A549 (cell line): ENCODE data around the gene ART4. TPM values are rescaled to one million over a fixed set of nuclear protein-coding genes. Genes with fewer than 3 reads are reported as not detected.

Experiments
- ATAC-seq, 2 experiments: fragments of 200-7000 bp in 1 of 2; fragments of >200 bp in 1 of 2; cut with Nextera tagmentation in 1 of 2; cut with Tn5 transposase in 1 of 2; 3 replicates each; pipeline versions ENCODE4 v1.8.0 to v1.9.1; 2018 to 2020; ENCODE audit warnings: mild to moderate bottlenecking in 1 of 2, moderate library complexity in 1 of 2
- CTCF ChIA-PET: fragments of 300-600 bp; sonication (Branson Sonifier 250); formaldehyde crosslinking; extraction: SDS; loops from one replicate; lab custom pipeline; 2021; ENCODE audit warnings: antibody characterized with exemption, inconsistent platforms; lab: Yijun Ruan, JAX
- POLR2A ChIA-PET: fragments of 350-600 bp; formaldehyde crosslinking; extraction: SDS; loops from one replicate; lab custom pipeline; 2021; ENCODE audit warnings: antibody characterized with exemption, inconsistent platforms; lab: Yijun Ruan, JAX
- DNase-seq, 2 experiments: peaks; one replicate each; pipeline versions ENCODE4 v3.0.0 to v3.0.0-alpha.2; 2011 to 2016; ENCODE audit warnings: low read depth in 1 of 2, low spot score in 1 of 2
- FAIRE-seq: peaks from 2 replicates; lab custom pipeline; 2011; peaks lifted over from hg19 to GRCh38; lab: Jason Lieb, UNC
- H3K27ac ChIP-seq, 2 experiments: fragments of >200 bp; sonication (Bioruptor Twin); formaldehyde crosslinking; 3 replicates each; pipeline ENCODE4 v1.5.1; 2016 to 2017
- H3K4me1 ChIP-seq: fragments of >200 bp; sonication (Bioruptor Twin); formaldehyde crosslinking; 3 replicates; pipeline ENCODE4 v1.6.1; 2016
- H3K4me2 ChIP-seq: fragments of >200 bp; sonication (Bioruptor Twin); formaldehyde crosslinking; 3 replicates; pipeline ENCODE4 v1.6.1; 2016
- H3K4me3 ChIP-seq: fragments of >200 bp; sonication (Bioruptor Twin); formaldehyde crosslinking; 3 replicates; pipeline ENCODE4 v1.5.1; 2016
- H3K9me3 ChIP-seq: fragments of >200 bp; sonication (Bioruptor Twin); formaldehyde crosslinking; 3 replicates; pipeline ENCODE4 v1.6.1; 2016
- CBX2 ChIP-seq: fragments of 200-600 bp; sonication (generic); IDR thresholded peaks from 2 replicates; pipeline ENCODE4 v1.6.1; 2016; ENCODE audit warnings: low read depth, mild to moderate bottlenecking, borderline replicate concordance
- CEBPB ChIP-seq, 2 experiments: fragments of >200 bp in 1 of 2; sonication (Bioruptor Twin) in 1 of 2; formaldehyde crosslinking in 1 of 2; IDR thresholded peaks; 2 replicates each; pipeline ENCODE4 v1.6.1; 2012 to 2016
- EHMT2 ChIP-seq: fragments of 200-600 bp; sonication (generic); IDR thresholded peaks from 2 replicates; pipeline ENCODE4 v1.6.1; 2016; ENCODE audit warnings: antibody characterized with exemption, low read depth, mild to moderate bottlenecking, moderate library complexity
- EP300 ChIP-seq, 2 experiments: fragments of >200 bp; sonication (Bioruptor Twin); formaldehyde crosslinking; IDR thresholded peaks; 2 replicates in 1 of 2; 3 replicates in 1 of 2; pipeline ENCODE4 v1.6.1; 2016 to 2017
- FOXS1 ChIP-seq: fragments of 250-450 bp; sonication (Bioruptor Pico); IDR thresholded peaks from 2 replicates; pipeline ENCODE4 v1.5.0; 2020; ENCODE audit warnings: mild to moderate bottlenecking, moderate library complexity
- GATA3 ChIP-seq: IDR thresholded peaks from 2 replicates; pipeline ENCODE4 v1.6.1; 2012; ENCODE audit warnings: borderline replicate concordance
- HDAC2 ChIP-seq: fragments of 200-600 bp; sonication (generic); IDR thresholded peaks from 2 replicates; pipeline ENCODE4 v1.6.1; 2016
- HEYL ChIP-seq: fragments of 250-450 bp; sonication (Bioruptor Pico); IDR thresholded peaks from 2 replicates; pipeline ENCODE4 v1.8.0; 2021; ENCODE audit warnings: mild to moderate bottlenecking, moderate library complexity
- HOXA7 ChIP-seq: fragments of 250-450 bp; sonication (Bioruptor Pico); IDR thresholded peaks from 2 replicates; pipeline ENCODE4 v1.5.0; 2020; ENCODE audit warnings: mild to moderate bottlenecking, moderate library complexity
- HOXB13 ChIP-seq: fragments of 250-450 bp; sonication (Bioruptor Pico); IDR thresholded peaks from 2 replicates; pipeline ENCODE4 v1.5.0; 2020; ENCODE audit warnings: low read depth, mild to moderate bottlenecking, moderate library complexity
- HOXB5 ChIP-seq: fragments of 250-450 bp; sonication (Bioruptor Pico); IDR thresholded peaks from 2 replicates; pipeline ENCODE4 v1.5.0; 2020; ENCODE audit warnings: mild to moderate bottlenecking, moderate library complexity
- JUNB ChIP-seq: fragments of >200 bp; sonication (Bioruptor Twin); formaldehyde crosslinking; IDR thresholded peaks from 2 replicates; pipeline ENCODE4 v1.6.1; 2016
- KDM1A ChIP-seq: fragments of 200-600 bp; sonication (generic); IDR thresholded peaks from 2 replicates; pipeline ENCODE4 v1.6.1; 2016; ENCODE audit warnings: low read depth, mild to moderate bottlenecking
- KDM5A ChIP-seq: fragments of 200-600 bp; sonication (generic); IDR thresholded peaks from 2 replicates; pipeline ENCODE4 v1.6.1; 2016; ENCODE audit warnings: antibody characterized with exemption, mild to moderate bottlenecking
- MAFK ChIP-seq: fragments of 450-650 bp; IDR thresholded peaks from 2 replicates; pipeline ENCODE4 v1.6.1; 2014; ENCODE audit not compliant: partially characterized antibody
- MAX ChIP-seq: IDR thresholded peaks from 2 replicates; pipeline ENCODE4 v1.6.1; 2012
- NPAS2 ChIP-seq: fragments of 250-450 bp; sonication (Bioruptor Pico); IDR thresholded peaks from 2 replicates; pipeline ENCODE4 v1.8.0; 2022; ENCODE audit warnings: mild to moderate bottlenecking, moderate library complexity, borderline replicate concordance
- POLR2AphosphoS2 ChIP-seq: conservative IDR thresholded peaks from 2 replicates; pipeline ENCODE4 v1.6.1; 2012; ENCODE audit warnings: low read length, improper control_type of control experiment, inconsistent platforms
- RAD21 ChIP-seq, 2 experiments: fragments of >200 bp in 1 of 2; sonication (Bioruptor Twin) in 1 of 2; formaldehyde crosslinking in 1 of 2; IDR thresholded peaks in 1 of 2; conservative IDR thresholded peaks in 1 of 2; 2 replicates in 1 of 2; 3 replicates in 1 of 2; pipeline ENCODE4 v1.6.1; 2012 to 2018; ENCODE audit warnings: inconsistent platforms in 1 of 2
- RCOR1 ChIP-seq: fragments of 150-350 bp; IDR thresholded peaks from 2 replicates; pipeline ENCODE4 v1.6.1; 2014; ENCODE audit warnings: antibody characterized with exemption, low read length, low read depth
- RFX5 ChIP-seq: fragments of 450-650 bp; IDR thresholded peaks from 2 replicates; pipeline ENCODE4 v1.7.1; 2014; ENCODE audit warnings: antibody characterized with exemption, mild to moderate bottlenecking, moderate library complexity
- TFCP2L1 ChIP-seq: fragments of 250-450 bp; sonication (Bioruptor Pico); IDR thresholded peaks from 2 replicates; pipeline ENCODE4 v1.5.0; 2021; ENCODE audit warnings: mild to moderate bottlenecking
- ZFP36 ChIP-seq: fragments of 450-650 bp; IDR thresholded peaks from 2 replicates; pipeline ENCODE4 v1.6.1; 2014; ENCODE audit warnings: borderline replicate concordance; ENCODE audit not compliant: partially characterized antibody
- ZNF302 ChIP-seq: fragments of 250-450 bp; sonication (Bioruptor Pico); IDR thresholded peaks from 2 replicates; pipeline ENCODE4 v1.9.0; 2021; ENCODE audit warnings: inconsistent platforms, mild to moderate bottlenecking, moderate library complexity
- ZSCAN20 ChIP-seq: fragments of 250-450 bp; sonication (Bioruptor Pico); IDR thresholded peaks from 2 replicates; pipeline ENCODE4 v1.8.0; 2022; ENCODE audit warnings: mild to moderate bottlenecking, moderate library complexity
- WGBS: methylation state at CpG from one replicate; pipeline ENCODE4 v1.1.6; 2017; ENCODE audit errors: missing lambda C conversion rate; 5-methylcytosine and 5-hydroxymethylcytosine counted together
- polyA plus RNA-seq, 4 experiments: library from polyadenylated mRNA; depleted of rRNA in 3 of 4; stranded (reverse); fragments of >200 nt; fragmentation: RNase III in 1 of 4; extraction: RNeasy Plus Mini Kit Qiagen cat#74134 plus additional on column Dnase treatment in 1 of 4; gene quantifications; 2 replicates in 3 of 4; 3 replicates in 1 of 4; pipeline ENCODE4 v1.2.3, GENCODE V29; 2011 to 2017
- TF ChIP-seq, protein P1 (sequence below): fragments of >200 bp; sonication (Bioruptor Twin); formaldehyde crosslinking; IDR thresholded peaks from 3 replicates; pipeline ENCODE4 v1.6.1; 2016
- TF ChIP-seq, protein P2 (sequence below): fragments of 150-350 bp; IDR thresholded peaks from 2 replicates; pipeline ENCODE4 v1.6.1; 2014; ENCODE audit warnings: low read depth, mild to moderate bottlenecking, low read length
- TF ChIP-seq, protein P3 (sequence below): fragments of 450-650 bp; IDR thresholded peaks from 2 replicates; pipeline ENCODE4 v1.6.1; 2014; ENCODE audit warnings: antibody characterized with exemption
- TF ChIP-seq, protein P4 (sequence below): fragments of >200 bp; sonication (Bioruptor Twin); formaldehyde crosslinking; IDR thresholded peaks from 2 replicates; pipeline ENCODE4 v1.6.1; 2016

Gene ART4
- polyA plus RNA-seq, 2 of the 4 experiments (the other 2 are of a cell fraction): not detected

DNA sequence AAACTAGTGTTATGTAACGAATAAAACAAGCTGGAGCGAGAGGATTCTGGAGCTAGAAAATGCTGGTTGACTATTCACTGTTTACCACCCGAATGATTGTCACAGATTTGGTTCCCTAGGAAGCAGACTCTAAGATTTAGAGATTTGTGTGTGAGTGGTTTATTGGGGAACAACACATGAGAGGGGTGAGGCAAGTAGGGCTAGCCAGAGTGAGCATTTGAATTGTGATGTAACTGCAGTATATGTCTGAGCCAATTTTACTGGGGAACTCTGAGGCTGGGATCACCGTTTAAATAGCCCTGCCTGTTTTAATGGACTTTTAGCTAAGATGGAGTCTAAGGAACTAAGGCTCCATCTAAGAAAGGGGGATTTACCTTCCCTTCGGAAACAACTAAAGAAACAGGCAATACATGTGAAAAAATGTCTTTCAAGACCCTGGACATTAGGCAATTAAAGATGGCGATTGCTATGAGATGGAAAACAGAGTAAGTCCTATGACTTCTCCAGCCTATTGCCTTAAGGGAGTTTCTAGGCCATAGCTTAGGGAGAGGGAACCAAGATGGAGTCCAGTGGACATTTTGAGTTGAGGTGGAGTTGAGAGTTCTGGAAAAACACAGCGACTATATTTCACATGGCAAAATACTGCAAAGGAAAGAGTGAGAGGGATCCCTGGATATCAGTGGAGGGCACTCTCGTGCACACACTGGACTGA, 36.1 kb upstream of the ART4 start (continued):
- TF ChIP-seq HOXB5 (CRISPR knock-in tag) (no peak), HOXA7 (CRISPR knock-in tag) (no peak)

DNA sequence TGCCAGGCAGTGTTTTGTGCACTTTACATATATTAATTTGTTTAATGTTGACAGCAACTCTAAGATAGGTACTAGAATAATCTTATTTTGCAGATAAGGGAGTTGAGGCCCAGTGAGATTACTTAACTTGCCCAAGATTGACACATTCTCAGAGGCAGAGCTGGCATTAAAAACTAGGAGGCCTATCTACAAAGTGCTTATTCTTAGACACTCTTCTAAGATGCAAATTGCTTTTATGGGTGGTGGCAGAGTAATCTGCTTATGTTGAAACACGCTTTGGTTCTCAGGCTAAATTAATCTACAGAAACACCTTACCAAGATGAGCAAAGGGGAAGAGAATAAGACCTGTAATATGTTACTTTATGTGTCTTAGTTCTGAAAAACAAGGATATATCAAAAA, 35.2 kb upstream of the ART4 start:
- Histone ChIP-seq H3K9me3 (no peaks in the 10 kb centered on the region), H3K4me3 (no peak overlapping the region), H3K27ac (no peak overlapping the region), H3K4me1 (peaks cover 5% of the 10 kb centered on the region; the same call in 1 of the 3 replicates), H3K4me2 (no peak overlapping the region)
- ATAC-seq (no peak), DNase-seq (no peak), FAIRE-seq (no peak)
- WGBS: 59% methylated on average over 1 of the region's 1 CpG
- POLR2A ChIA-PET: no interaction called here
- TF ChIP-seq ZNF302 (CRISPR knock-in tag): no peak
- TF ChIP-seq, protein P1, sequence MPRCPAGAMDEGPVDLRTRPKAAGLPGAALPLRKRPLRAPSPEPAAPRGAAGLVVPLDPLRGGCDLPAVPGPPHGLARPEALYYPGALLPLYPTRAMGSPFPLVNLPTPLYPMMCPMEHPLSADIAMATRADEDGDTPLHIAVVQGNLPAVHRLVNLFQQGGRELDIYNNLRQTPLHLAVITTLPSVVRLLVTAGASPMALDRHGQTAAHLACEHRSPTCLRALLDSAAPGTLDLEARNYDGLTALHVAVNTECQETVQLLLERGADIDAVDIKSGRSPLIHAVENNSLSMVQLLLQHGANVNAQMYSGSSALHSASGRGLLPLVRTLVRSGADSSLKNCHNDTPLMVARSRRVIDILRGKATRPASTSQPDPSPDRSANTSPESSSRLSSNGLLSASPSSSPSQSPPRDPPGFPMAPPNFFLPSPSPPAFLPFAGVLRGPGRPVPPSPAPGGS: no peak
- no peak for TF ChIP-seq MAFK
- TF ChIP-seq ZFP36: no peak
- no peak for TF ChIP-seq HDAC2
- TF ChIP-seq RFX5: no peak
- TF ChIP-seq JUNB: no peak
- no peak for TF ChIP-seq EP300 (IDR thresholded peaks at IDR 0.05)
- no peak for TF ChIP-seq HOXB13 (CRISPR knock-in tag)
- no peak for TF ChIP-seq CBX2
- no peak for TF ChIP-seq RCOR1
- no peak for TF ChIP-seq FOXS1 (CRISPR knock-in tag)
- TF ChIP-seq MAX: no peak
- TF ChIP-seq KDM1A: no peak
- TF ChIP-seq CEBPB (IDR thresholded peaks at IDR 0.05): no peak
- CTCF ChIA-PET: interaction anchor here (0.8 to 1.3 kb wide), 3 partner anchors 11 to 68 kb away, joined by 3 to 4 read pairs (median 3); no protein-coding TSS in a partner anchor

DNA sequence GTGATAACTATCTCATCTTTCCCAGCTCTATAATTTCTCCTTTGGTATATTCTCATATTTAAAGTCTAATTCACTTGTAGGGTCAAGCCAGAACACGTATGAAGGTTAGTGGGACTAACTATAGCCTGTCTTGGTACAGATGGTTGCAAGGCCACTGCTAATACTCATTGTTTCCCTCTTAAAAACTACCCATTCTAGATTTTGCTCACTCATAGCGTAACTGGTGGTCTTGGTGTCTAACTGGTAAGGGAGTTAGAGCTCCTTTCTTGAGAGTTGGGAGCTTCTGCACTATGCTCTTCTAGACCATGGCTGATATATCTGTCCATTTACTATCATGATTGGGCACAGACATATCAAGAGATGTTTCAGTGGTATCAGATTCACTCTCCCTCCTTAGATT, 33.5 kb upstream of the ART4 start:
- H3K27ac ChIP-seq: no peak overlapping the region
- no peak for TF ChIP-seq ZSCAN20
- TF ChIP-seq, protein P2, sequence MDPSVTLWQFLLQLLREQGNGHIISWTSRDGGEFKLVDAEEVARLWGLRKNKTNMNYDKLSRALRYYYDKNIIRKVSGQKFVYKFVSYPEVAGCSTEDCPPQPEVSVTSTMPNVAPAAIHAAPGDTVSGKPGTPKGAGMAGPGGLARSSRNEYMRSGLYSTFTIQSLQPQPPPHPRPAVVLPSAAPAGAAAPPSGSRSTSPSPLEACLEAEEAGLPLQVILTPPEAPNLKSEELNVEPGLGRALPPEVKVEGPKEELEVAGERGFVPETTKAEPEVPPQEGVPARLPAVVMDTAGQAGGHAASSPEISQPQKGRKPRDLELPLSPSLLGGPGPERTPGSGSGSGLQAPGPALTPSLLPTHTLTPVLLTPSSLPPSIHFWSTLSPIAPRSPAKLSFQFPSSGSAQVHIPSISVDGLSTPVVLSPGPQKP: no peak
- TF ChIP-seq EHMT2: no peak
- TF ChIP-seq POLR2AphosphoS2: no peak
- TF ChIP-seq, protein P3, sequence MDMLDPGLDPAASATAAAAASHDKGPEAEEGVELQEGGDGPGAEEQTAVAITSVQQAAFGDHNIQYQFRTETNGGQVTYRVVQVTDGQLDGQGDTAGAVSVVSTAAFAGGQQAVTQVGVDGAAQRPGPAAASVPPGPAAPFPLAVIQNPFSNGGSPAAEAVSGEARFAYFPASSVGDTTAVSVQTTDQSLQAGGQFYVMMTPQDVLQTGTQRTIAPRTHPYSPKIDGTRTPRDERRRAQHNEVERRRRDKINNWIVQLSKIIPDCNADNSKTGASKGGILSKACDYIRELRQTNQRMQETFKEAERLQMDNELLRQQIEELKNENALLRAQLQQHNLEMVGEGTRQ: no peak
- no peak for TF ChIP-seq GATA3
- TF ChIP-seq, protein P4, sequence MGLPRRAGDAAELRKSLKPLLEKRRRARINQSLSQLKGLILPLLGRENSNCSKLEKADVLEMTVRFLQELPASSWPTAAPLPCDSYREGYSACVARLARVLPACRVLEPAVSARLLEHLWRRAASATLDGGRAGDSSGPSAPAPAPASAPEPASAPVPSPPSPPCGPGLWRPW: no peak
- no peak for TF ChIP-seq RAD21 (conservative IDR thresholded peaks at IDR 0.05 in 1 of 2, IDR thresholded peaks at IDR 0.05 in 1 of 2)
- no peak for TF ChIP-seq TFCP2L1 (CRISPR knock-in tag)
- no peak for TF ChIP-seq EP300 (IDR thresholded peaks at IDR 0.05)
- TF ChIP-seq KDM5A: no peak
- no peak for TF ChIP-seq HEYL
- TF ChIP-seq NPAS2 (CRISPR knock-in tag): no peak
- TF ChIP-seq HOXB5 (CRISPR knock-in tag): no peak
- no peak for TF ChIP-seq RFX5
- FAIRE-seq: no peak
- H3K4me3 ChIP-seq: no peak overlapping the region
- no peak for ATAC-seq
- ChIA-PET POLR2A (no interaction called here), CTCF (interaction anchor here (1.0 kb wide), 1 partner anchor 13 kb away, joined by 3 read pairs; no protein-coding TSS in a partner anchor)
- peaks cover 5% of the 10 kb centered on the region; the same call in 1 of the 3 replicates for H3K4me1 ChIP-seq
- 13% methylated on average over 2 of the region's 2 CpGs for WGBS
- no peaks in the 10 kb centered on the region for H3K9me3 ChIP-seq
- no peak overlapping the region for H3K4me2 ChIP-seq
- DNase-seq: no peak
